ENCODE data around the gene MTA1.

The MTA1 gene

DNA sequence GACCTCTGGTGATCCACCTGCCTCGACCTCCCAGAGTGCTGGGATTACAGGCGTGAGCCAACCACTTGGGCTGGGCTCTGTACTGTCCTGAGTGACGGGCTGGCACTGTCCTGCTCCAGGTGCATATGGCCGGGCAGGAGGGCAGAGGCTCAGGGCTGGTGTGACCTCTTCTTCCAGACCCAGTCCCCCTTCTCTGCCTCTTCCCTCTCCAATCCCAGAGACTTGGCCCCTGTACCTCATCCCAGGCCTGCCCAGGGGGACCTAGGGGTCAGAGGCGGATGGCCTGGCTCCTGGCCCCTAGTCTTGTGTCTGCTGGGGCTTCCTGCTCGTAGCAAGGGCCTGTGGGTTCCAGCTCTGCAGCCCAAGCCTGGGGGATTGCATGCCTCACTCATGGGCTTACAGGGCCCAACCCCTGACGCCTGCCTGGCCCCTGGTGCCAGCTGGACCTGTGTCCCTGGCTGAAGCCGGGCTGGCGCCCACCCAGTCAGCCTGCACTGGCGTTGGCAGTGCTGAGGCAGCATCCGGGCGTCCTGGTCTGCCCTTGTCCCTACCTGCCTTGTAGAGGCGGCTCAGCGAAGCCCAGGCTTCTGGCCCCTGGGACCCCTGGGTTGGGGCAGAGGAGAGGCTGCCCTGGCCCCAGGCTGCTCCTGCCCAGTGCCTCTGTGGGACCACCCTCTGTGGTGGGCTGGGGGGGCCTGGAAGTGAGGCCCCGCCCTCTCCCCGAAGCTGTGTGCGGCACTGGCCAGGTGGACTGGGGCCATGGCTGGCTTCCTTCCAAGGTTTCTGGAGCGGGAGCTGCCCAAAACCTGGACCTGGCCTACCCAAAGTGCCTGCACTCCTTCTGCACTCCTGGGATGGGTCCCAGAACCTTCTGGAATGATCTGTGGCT, 75.7 kb downstream of the MTA1 start:
- H3K4me3 ChIP-seq (ENCODE audit: control insufficient read depth, low read depth, low read length) = no peak overlapping the region
- DNase-seq (ENCODE audit: low read depth) = no peak
- TF ChIP-seq, protein P1, sequence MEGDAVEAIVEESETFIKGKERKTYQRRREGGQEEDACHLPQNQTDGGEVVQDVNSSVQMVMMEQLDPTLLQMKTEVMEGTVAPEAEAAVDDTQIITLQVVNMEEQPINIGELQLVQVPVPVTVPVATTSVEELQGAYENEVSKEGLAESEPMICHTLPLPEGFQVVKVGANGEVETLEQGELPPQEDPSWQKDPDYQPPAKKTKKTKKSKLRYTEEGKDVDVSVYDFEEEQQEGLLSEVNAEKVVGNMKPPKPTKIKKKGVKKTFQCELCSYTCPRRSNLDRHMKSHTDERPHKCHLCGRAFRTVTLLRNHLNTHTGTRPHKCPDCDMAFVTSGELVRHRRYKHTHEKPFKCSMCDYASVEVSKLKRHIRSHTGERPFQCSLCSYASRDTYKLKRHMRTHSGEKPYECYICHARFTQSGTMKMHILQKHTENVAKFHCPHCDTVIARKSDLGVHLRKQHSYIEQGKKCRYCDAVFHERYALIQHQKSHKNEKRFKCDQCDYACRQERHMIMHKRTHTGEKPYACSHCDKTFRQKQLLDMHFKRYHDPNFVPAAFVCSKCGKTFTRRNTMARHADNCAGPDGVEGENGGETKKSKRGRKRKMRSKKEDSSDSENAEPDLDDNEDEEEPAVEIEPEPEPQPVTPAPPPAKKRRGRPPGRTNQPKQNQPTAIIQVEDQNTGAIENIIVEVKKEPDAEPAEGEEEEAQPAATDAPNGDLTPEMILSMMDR (IDR thresholded peaks at IDR 0.05; ENCODE audit: control insufficient read depth, insufficient read depth, low read depth, low read length, missing control alignments) = no peak

DNA sequence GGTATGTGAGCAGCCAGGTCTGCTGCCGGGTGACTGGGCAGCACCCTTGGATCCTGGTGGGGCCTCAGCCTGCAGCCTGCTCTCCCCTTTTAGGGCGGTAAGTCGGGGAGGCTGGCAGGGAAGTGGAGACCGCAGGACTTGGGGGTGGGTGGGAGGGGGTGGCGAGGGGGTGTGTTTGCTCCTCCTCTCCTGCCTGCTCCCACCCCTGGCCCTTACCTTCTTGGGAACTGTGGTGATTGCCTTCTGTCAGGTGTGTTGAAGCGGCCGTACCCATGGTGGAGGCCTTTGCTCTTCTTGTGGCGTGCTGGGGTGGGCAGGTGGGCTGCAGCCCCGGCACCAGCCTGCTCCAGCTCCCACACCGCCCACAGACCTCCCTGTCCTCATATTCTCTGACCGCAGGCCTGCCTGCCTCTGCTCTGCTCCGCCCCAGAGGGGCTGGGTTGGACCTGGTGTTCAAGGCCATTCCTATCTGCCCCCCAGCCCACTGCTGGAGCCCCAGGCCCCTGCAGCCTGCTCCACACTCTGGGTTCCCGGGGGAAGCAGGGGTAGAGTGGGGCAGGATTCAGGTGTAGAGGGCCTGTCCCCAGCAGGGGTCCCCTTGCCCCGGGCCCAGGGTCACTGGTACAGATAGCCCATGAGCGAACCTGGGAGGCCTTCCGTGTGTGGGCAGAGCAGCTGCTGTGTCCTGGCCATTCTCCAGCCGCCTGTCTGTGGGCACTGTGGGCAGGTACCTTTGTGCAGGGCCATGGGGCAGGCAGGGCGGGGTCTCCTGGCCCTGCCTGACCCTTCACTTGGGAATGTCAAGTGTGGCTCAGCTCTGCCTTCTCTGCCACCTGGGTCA, 76.6 kb downstream of the MTA1 start:
- TF ChIP-seq, protein P1 (IDR thresholded peaks at IDR 0.05; ENCODE audit: control insufficient read depth, insufficient read depth, low read depth, low read length, missing control alignments) = no peak
- H3K4me3 ChIP-seq (ENCODE audit: control insufficient read depth, low read depth, low read length) = no peak overlapping the region
- DNase-seq (ENCODE audit: low read depth) = no peak

DNA sequence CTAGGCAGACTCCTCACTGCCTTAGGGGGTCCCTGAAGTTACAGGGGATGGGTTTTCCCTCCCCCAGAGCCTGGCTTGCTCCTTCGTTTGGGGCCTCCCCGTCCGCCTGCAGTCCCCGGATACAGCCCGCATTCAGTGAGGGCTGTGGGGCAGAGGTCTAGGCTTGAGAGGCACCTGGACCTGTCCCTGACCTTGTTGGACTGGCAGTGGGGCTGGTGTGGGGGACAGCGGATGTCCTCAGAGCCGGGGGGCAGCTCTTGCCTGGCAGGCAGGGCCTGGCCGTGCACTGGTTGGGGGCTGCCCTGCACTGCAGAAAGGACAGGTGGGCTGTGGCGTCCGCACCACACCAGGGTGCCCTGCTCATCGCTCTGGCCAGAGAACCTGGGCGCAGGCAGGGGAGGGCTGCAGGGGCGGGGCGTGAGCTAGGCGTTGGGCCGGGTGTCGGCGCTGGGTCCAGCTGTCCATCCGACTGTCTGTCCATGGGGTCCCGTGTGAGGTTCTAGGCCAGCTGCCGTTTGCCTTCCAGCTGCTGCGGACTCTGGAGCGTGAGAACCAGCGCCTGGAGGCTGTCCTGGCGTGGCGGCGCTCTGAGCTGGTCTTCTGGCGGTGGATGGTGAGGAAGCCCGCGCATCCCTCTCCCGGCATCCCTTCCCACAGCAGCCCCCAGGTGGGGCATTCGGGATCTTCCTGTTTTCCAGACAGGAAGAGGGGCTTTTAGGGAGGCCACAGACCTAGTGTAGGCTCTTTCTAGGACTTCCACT, 77.4 kb downstream of the MTA1 start:
- TF ChIP-seq, protein P1 (IDR thresholded peaks at IDR 0.05; ENCODE audit: control insufficient read depth, insufficient read depth, low read depth, low read length, missing control alignments) = no peak
- DNase-seq (ENCODE audit: low read depth) = no peak
- H3K4me3 ChIP-seq (ENCODE audit: control insufficient read depth, low read depth, low read length) = no peak overlapping the region

DNA sequence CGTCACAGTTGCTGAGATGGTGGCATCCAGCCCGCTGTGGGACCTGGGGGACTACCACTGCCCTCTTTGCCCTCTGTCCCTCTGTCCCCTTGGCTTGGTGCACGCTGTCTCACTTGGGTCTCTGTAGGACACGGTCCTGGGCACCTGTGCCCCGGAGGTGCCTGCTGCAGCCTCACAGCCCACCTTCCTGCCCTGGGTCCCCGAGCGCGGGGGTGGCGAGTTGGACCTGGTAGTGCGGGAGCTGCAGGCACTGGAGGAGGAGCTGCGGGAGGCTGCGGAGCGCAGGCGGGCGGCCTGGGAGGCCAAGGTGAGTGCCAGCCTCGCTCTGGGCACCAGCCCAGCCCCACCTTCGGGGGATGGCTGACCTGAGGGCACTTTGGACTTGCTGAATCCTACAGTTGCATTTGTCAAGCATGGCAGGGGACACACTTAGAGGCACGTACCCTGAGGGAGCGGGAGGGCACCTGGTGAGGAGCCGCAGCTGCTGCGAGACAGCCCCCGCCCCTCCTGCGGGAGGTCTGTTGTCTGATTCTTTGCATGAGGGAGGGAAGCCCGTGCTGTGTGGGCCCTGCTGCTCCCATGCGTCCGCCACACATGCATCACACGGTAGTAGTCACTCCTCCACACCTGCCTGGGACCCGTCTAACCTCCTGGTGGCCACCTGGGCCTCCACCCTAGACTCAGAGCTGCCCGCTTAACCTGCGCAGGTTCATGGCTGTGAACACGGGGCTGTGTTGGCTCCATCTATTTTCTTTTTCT, 78.2 kb downstream of the MTA1 start:
- no peak for DNase-seq (ENCODE audit: low read depth)
- TF ChIP-seq, protein P1 (IDR thresholded peaks at IDR 0.05; ENCODE audit: control insufficient read depth, insufficient read depth, low read depth, low read length, missing control alignments) = no peak
- no peak overlapping the region for H3K4me3 ChIP-seq (ENCODE audit: control insufficient read depth, low read depth, low read length)

DNA sequence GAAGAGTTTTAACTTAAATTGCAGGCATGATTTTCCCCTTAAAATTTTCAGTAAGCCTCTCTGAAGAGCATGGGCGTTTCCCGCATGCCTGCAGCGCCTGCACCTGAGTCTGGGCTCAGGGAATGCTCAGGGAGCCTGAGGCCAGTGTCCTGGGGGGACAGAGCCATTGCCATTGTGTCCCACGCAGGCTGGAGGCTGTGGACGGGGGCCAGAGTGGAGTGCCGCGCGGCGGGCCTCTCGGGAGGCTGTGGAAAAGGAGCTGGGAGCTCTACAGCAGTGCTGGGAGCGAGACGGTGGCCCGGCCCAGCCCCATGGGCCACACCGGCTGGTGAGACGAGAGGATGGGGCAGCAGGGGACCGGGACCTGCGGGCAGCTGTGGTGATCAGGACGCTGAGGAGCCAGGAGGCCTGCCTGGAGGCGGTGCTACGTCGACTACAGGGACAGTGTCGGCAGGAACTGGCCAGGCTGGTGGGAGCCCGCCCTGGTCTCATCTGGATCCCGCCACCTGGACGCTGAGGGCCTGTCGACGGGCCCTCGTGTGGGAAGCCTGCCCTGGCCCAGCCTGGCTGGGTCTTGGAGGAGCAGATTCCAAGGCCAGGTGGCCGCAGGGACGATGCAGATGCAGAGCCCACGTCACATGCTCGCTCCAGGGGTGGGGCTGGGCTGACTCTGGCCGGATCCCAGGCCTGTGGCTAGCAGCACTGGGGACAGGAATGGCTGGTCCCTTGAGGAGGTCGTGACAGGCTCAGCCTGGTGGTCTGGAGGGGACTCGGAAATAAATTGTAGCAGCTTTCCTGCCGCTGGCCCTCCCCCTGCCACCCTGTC, 79.0 kb downstream of the MTA1 start:
- TF ChIP-seq, protein P1 (IDR thresholded peaks at IDR 0.05; ENCODE audit: control insufficient read depth, insufficient read depth, low read depth, low read length, missing control alignments) = no peak
- no peak for DNase-seq (ENCODE audit: low read depth)
- H3K4me3 ChIP-seq (ENCODE audit: control insufficient read depth, low read depth, low read length) = no peak overlapping the region
